NCI-H2196 (cell line): ENCODE data around the gene PEX26.
"Not testable (repeated sequence)": the region's sequence is repeated elsewhere in the genome, so short reads cannot be mapped to it uniquely, and the experiment has no call there.

Experiments
- DNase-seq: peaks from one replicate; lab custom pipeline; 2025; ENCODE audit not compliant: unreplicated experiment; lab: John Stamatoyannopoulos, UW

Gene PEX26

DNA sequence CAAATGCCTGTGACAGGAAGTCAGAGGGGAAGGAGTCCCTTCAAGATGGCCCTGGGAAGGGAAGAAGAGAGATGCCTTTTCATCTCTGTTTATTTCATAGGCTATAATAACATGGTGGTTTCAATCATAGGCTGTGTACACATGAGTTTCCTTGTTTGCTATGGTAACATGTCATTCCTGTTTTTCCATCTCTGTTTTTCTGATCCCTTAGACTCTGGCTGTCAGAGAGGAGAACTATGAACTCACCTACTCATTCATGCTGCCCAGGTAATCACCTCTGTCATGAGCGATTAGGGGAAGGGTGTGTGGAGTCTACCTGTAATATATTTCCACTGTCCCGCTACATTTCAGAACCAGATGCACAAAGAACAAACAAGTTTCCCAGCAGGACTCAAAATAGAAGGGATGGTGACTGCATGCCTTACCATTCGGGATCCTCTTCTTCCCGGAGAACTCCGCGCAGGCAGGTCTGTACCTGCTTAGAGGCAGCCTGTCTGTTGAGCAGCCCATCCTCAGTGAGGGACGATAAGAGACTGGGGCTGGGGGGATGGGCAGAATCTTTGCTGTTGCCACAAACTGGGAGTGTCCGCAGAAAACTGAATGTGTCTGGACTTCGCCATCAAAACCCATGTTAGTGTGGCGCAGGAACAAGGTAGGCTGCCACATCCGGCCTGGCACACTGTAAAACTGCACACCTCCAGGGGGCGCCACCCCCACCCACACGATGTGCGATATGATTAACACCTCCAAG, 7.1 kb upstream of the PEX26 start:
- no peak for DNase-seq

DNA sequence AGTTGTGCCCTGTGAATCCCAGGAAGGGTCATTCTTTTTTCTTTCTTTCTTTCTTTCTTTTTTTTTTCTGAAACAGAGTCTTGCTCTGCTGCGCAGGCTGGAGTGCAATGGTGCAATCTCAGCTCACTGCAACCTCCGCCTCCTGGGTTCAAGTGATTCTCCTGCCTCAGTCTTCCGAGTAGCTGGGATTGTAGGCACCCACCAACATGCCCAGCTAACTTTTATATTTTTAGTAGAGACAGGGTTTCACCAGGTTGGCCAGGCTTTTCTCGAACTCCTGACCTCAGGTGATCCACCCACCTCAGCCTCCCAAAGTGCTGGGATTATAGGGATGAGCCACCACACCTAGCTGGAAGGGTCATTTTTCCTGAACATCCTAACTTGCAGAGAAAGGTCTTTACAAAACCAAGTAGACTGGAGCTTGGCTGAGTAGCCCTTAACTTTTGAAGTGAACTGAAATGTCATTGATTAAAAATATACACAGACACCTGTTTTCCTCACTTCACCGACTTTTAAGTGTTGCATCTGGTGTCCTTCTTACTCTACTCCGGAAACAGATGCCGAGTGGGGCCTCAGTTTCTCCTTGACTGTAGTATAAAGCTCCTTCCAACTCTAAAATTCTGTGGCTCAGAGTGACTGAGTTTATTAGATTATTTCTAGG, 6.4 kb upstream of the PEX26 start:
- not testable (repeated sequence) for DNase-seq

DNA sequence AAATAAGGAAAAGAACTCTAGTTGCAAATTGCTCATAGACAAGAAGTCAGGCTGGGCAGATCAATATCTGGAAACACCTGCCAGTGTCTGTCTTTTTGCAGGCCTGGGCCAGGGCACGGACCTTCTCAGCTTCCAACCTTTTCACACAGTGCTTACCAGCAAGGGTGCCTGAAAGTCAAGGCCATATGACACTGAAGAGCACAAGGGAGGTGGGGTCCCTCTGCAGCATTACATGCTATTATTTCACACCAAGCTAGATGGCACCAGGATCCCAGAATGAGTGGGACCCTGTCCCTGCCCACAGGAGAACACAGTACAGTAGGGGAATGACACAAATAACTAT, 5.9 kb upstream of the PEX26 start:
- DNase-seq, result no peak

DNA sequence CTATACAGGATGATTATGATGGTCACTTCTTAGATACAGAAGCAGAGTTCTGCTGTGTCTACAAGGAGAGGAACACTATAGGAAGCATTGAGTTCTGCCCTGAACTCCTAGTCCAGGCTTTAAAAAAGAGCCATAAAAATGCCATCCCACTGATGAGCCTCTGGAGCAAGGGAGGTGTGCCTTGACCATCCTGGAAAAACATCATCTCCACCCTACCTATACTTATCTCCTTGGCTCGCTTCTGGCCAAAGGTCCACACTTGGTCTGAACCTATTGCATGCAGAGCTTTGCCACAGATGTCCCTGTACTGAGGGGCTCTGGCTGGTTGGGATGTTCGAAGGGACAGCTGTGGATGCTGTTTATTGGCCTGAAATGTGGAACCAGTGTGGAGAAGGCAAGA, 4.3 kb upstream of the PEX26 start:
- DNase-seq, result no peak

DNA sequence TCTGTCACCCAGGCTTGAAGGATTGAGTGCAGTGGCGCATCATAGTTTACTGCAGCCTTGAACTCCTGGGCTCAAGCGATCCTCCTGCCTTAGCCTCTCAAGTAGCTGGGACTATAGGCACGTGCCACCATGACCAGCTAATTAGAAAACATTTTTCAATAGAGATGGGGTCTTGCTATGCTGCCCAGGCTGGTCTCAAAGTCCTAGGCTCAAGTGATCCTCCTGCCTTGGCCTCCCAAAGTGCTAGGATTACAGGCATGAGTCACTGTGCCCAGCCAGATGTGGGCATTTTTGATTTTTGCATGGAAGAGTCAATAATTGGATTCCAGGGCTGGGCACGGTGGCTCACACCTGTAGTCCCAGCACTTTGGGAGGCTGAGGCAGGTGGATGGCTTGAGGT, 3.9 kb upstream of the PEX26 start:
- DNase-seq, result not testable (repeated sequence)

DNA sequence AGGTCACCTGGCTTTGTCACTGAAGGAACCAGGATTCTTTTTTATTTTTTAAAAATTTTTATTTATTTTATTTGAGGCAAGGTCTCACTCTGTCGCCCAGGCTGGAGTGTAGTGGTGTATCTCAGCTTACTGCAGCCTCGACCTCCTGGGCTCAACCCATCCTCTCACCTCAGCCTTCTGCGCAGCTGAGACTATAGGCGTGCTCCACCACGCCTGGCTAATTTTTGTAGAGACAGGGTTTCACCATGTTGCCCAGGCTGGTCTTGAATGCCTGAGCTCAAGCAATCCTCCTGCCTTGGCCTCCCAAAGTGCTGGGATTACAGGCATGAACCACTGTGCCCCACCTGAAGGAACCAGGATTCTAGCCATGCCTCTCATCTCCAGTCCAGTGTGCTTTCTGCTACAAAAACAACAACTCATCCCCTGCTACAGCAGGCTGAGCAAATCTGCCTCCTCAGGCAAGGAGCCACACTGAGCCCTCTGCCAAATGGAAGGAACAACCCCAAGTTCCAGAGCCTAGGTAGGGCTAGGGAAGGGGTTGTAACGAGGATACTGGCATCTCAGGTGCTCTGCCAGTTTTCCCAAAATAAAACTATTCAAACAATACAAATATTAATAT, 2.6 kb upstream of the PEX26 start:
- DNase-seq, result no peak

DNA sequence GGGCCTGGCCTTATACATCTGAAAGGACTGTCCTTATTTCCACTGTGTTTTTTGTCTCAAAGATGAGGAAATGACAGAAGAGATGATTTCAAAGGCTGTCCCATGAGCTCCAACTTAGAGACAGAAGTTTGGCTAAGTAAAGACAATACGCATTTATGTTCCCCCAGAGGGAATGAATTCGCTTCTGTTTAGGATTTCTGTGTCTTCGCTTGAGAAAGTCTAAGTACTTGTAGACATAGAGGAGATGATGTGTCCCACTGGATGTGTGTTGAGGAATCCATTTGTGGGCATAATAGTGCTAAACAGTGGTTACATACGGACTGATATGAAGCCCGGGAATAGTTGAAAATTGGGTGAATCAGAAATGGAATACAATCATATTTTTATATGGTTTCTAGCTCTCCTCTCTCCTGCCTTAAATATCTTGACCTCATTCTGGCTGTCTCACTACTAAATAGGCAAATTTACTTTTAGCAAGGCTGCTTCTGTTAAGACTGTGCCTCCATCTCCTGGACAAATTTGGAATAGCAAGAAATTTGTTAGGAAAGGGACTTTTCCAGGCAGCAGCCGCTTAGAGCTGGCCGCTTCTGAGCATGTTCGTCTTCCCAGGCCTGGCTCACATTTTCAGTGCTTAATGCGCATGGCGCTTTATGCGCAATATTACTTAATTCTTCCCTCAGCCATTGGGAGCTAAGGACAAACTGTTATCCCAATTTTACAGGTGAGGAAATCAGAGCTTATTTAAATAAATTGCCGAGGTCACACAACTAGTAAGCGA, 1.9 kb upstream of the PEX26 start:
- peak; percentile 94 for DNase-seq

DNA sequence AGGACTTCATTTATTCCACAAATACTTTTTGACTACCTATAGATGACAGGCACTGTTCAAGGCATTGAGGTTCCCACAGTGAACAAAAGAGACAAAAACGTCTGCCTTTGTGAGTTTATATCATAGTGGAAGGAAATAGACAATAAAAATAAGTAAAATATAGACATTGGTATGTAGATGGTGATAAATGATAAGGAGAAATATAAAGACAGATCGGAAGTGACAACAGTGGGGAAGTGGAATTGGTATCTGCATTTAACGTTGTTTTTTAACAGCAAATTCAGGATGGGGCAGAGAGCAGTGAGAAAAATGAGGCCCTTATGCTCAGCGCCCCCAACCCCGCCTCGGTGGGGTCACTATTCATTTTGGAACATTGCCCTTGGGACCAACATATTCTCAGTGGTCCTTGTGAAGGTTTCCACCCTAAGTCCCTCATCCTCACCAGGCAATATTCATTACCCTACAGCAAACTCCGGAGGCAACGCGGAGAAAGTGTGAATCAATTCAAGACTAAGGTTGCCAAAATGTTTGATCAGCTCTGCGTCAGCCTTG, 627 bp upstream of the PEX26 start:
- no peak for DNase-seq

DNA sequence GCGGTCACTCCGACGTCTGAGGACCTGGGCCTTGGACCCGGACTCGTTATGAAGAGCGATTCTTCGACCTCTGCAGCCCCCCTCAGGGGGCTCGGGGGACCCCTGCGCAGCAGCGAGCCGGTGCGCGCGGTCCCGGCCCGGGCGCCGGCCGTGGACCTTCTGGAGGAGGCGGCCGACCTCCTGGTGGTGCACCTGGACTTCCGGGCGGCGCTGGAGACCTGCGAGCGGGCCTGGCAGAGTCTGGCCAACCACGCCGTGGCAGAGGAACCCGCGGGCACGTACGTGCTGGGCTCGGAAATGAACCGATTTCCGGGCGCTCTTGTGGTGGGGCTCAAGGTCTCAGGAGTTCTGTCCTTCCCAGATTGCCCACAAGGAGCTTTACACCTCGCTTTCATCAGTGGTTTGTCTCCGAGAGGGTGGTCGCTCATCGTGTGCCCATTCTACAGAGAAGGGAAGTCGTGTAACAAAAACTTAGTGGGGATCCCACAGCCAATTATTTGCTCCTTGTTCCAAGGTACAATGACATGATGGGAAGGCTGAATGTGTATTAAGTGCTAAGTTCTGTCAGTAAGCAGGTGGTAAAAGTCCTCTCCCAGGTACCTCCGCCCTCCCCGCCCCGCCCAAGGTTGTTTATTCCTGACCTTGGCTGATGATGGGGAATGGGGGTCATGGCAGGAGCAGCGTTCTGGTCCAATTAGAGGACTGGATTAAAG, 695 bp downstream of the PEX26 start:
- peak; percentile 57 for DNase-seq

DNA sequence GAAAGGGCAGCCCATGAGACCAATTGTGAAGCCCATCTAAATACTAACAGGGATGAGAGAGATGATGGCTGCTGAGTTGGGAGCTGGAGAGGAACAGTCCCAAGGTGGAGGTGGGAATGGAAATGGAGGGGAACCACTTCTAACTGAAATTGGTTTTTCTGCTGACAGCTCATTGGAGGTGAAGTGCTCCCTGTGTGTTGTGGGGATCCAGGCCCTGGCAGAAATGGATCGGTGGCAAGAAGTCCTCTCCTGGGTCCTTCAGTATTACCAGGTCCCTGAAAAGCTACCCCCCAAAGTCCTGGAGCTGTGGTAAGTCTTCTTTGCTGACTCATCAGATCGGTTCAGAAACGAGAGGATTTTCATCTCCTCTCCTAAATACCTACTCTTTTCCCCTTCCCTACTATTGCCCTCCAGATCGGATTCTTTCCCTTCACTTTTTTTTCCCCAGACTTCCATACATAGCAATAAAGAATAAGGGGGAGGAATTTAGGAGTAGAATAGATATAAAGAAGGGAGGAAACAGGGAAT, 2.0 kb downstream of the PEX26 start:
- DNase-seq, result no peak

DNA sequence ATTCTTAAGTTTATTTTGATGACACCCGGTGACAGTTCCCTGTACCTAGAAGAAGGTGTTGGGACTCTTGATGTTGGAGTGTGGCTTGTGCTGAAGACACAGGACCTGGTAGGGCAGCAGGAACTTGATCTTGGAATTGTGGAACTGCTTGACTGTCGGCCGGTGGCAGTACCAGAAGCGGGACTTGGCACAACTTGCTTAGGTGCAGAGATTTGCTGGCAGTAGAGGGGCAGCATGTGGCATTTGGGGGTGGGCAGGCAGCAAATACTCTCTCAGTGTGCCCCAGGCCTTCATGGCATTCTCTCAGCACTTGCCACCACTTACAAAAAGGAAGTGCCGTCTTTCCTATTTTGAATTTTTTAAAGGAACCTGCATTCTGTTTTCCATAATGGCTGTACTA, 3.6 kb downstream of the PEX26 start:
- no peak for DNase-seq

DNA sequence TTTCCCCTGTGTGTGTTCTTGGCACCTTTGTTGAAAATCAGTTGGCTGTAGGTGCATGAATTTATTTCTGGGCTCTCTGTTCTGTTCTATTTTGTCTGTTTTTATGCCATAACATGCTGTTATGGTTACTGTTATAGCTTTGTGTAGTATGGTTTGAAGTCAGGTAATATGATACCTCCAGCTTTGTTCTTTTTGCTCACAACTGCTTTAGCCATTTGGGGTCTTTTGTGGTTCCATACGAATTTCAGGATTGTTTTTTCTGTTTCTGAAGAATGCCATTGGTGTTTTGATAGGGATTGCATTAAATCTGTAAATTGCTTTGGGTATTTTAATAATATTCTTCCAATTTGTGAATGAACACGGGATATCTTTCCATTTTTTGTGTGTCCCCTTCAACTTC, 4.7 kb downstream of the PEX26 start:
- no peak for DNase-seq

DNA sequence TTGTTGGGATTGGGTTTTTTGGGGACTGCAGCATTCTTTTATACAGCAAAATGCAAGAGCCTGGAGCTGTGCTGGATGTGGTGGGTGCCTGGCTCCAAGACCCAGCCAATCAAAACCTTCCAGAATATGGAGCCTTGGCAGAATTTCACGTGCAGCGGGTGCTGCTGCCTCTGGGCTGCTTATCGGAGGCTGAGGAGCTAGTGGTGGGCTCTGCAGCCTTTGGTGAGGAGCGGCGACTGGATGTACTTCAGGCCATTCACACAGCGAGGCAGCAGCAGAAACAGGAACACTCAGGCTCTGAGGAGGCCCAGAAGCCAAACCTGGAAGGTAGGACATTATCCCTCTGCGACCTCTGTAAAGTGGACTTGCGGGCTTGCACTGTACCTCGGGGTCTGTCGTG, 5.6 kb downstream of the PEX26 start:
- no peak for DNase-seq

DNA sequence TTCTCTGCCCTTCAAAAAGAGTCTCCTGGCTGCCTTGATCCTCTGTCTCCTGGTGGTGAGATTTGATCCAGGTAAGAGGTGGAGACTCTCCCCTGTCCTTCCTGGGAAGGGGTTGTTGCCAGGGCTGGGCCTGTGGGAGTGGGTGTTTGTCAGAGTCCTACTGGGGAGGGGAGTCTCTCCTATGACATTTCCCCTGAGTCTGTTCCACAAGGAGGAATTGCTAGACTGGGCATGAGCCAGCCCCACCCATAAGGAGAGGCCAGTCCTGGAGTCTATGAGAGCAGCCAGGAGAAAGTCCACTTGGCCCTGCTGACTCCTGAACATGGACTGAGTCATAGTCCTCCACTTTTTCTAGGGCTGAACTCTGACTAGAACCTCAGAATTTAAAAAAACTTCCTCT, 7.4 kb downstream of the PEX26 start:
- no peak for DNase-seq

DNA sequence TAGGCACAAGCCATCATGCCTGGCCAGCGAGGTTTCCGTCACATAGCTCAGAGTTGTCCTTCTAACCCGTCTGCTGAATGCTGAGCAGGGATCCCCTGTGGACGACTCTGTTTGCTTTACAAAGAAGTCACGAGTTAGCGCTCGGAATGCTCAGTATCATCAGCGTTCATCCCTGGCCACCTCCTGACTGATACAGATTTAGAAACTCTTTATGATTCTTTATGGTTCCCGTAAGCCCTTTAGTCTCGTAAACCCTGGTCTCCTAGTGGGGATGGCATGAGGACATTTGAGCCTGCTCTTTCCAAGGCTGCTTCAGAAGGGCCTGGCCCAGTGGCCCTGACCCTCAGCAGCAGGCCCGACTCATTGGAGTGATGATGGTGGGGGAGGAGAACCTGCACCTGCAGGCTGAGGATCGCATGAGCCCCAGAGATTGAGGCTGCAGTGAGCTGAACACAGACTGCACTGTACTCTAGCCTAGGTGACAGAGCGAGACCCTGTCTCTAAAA, 9.6 kb downstream of the PEX26 start:
- DNase-seq, result no peak

DNA sequence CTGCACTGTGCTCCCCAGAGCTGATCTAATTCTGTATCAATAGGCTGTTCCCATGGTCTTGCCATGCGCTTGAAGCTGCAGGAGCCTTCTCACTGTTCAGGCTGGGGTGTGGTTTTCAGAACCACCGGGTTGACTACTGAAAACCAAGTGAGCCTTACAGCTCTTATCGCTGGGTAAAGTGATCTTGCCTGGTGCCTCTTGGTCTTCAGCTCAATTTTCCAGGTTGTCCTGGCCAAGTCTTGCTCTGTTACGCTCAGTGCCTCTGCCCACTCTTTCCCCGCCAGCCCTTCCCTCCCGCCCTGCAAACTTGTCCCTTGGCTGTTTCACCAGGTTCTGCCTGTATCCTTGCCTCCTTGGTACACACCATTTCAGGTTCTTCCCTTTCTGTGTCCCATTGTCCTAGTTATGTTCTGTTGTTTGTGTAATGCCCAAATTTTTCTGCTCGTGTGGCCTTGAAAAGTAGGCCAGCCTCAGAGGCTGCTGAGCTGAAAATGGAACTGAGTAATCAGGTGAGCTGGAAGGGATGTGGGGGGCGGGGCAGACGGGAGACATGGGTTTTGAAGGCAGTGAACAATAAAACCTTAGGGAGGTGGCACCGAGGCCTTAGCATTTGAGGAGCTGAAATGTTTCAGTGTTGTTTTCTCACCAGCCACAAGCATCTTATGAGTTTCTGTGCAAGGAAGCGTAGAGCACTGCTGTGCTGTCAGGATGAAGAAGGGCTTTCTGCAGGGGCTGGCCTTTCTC, 11.2 kb downstream of the PEX26 start:
- DNase-seq, result no peak

DNA sequence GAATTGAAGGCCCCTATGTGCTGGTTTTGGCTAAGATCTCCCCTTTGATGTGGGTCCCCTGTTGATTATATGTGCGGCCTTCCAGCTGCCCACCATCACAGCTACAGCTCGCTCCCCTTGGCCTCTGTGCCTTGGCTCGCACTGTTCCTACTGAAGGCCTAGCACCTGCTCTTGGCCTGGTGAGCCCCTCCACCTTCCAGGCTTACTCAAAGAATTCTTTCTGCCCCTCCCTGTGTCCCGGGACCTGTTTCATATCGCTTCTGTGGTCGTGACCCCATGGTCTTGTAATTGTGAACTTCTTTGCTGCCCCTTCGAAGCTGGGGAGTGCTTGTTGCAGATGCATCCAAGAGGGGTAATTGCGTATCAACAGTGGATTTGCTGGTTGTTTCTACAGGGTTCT, 12.5 kb downstream of the PEX26 start:
- no peak for DNase-seq

DNA sequence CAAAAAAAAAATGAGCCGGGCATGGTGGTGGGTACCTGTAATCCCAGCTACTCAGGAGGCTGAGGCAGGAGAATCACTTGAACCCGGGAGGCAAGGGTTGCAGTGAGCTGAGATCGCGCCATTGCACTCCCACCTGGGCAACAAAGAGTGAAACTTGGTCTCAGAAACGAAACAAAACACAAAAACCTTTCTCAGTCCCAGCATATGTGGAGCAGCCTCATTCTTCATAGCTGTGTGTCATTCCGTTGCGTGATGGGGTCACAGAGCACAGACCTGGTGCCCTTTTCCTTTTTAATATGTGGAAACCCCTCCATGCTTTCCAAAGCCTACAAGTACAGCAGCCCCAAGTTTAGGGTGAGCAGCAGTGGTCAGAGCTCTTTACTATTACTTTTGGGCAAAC, 13.7 kb downstream of the PEX26 start:
- DNase-seq, result no peak

DNA sequence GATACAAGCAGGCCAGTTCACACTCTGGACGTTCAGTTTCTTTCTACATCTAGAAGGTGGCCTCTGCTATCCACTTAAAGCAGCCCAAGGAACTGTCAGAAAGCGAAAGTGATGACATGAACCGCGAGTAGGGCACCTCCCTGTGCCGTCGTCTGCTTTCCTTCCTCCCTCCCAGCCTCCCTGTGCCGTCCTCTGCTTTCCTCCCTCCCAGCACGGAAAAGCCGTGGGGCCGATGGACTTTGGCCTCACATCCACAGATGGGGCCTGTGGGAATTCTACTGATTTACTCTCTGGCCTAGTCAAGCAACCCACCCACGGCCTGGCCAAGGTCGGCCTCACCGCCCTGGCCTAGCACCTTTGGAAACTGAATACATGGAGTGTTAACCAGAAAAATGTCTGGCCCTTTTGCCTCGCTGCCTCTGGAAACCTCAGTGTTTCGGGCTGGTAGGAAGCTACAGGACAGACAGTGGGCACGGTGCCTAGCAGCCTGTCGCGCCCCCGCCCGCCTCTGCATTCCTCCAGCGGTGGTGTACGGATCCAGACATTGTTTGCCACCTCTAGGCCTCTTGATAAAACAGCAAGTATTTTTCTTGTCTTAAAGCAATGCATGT, 14.2 kb downstream of the PEX26 start:
- no peak for DNase-seq
